HG03575 (cell line): ENCODE measurements around the gene TBC1D5.
"Not testable (repeated sequence)": the region's sequence is repeated elsewhere in the genome, so short reads cannot be mapped to it uniquely, and the experiment has no call there.

Experiments used
- ATAC-seq: cut with Tn5 transposase; IDR thresholded peaks from one replicate; pipeline ENCODE4 v1.9.1; 2021; ENCODE audit not compliant: unreplicated experiment, insufficient number of reproducible peaks, low FRiP score; ENCODE audit errors: extremely low read depth

TBC1D5 gene

DNA sequence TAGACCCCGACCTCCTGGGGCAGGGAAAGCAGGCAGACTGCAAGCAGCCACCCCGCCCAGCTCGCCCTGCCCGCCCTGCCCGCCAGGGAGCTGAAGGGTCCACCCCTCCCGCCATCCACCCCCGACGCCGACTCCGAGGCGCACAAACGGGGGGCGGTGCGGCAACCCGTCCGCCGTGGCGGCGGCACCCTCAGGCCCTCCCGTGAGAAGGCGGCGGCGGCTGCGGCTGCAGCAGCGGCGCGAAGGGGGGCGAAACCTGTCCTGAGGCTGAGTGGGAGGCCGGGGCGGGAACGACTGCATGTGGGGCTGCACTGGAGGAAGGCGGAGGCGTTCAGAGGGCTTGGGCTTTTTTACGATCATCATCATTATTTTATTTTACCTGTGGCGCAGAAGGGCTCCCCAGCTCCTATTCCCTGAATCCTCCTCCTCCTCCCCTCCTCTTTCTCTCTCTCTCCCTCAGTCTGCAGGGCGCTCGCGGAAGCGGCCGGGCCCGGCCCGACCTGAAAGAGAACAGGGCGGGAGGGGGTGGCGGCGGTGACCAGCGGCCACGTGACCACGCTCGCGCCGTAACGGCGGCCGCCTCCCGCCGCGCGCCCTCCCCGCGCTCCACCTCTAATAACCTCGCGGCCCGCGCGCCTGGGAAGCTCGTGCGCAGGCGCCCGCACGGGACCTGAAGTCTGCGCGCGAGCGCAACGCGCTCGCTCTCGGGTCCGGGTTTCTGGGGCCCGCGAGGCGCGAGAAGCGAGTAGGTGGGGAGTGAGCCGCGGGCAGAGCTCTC is at the start of gene TBC1D5:
TBC1D5 (minus strand) TSS at position 530 of the 778 bp plus-strand sequence. CDS start 234,061 bp downstream, outside the sequence.
- peak; percentile 33 for ATAC-seq

DNA sequence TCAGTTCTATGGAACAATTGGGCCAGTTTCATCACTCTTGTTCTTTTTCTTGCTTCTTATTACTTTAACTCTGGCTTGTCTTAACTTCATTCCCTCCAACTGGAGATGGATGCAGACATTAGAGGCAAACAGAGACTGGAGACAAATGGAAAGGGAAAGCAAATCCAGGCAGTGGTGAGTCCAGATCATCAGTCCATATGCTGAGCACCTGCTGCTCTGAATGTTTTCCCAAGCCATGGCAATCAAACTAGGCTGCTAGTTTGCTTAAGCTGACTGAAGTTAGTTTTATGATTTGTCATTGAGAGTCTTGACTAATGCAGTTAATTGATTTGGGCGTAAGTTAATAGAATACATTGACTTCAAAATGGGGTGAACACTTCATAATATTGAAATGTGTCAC is 41.0 kb upstream of the TBC1D5 start:
- ATAC-seq: no peak

DNA sequence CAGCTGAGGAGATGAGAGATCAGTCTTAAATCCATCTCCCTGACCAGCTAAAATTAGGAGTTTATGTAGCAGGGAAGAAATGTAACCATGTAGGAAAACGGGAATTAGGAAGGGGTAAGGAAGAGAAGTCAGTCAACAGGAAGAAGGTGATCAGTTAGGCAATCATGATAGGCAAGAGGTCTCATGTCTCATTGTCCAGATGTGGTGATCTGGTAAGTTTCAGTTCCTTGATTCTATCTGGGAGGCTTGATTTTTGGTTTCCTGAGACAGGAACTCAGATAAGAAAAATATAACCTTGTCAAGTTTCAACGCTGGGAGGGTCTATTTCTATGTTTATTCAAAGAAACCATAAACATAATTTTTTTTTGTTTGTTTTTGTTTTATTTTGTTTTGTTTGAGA is 40.3 kb upstream of the TBC1D5 start:
- ATAC-seq: no peak

DNA sequence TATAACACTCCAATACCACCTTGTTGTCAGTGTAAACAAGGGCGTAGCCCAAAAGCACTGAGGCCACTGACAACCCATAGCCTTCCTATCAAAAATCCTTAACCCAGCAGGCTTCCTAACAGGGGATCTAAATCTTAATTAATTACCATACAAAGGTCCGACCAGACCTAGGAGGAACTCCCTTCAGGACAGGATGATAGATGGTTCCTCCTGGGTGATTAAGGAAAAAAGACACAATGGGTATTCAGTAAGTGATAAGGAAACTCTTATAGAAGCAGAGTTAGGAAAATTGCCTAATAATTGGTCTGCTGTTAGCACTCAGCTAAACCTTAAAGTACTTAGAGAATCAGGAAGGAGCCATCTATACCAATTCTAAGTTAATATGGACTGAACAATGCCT is 37.9 kb upstream of the TBC1D5 start:
- ATAC-seq: not testable (repeated sequence)

DNA sequence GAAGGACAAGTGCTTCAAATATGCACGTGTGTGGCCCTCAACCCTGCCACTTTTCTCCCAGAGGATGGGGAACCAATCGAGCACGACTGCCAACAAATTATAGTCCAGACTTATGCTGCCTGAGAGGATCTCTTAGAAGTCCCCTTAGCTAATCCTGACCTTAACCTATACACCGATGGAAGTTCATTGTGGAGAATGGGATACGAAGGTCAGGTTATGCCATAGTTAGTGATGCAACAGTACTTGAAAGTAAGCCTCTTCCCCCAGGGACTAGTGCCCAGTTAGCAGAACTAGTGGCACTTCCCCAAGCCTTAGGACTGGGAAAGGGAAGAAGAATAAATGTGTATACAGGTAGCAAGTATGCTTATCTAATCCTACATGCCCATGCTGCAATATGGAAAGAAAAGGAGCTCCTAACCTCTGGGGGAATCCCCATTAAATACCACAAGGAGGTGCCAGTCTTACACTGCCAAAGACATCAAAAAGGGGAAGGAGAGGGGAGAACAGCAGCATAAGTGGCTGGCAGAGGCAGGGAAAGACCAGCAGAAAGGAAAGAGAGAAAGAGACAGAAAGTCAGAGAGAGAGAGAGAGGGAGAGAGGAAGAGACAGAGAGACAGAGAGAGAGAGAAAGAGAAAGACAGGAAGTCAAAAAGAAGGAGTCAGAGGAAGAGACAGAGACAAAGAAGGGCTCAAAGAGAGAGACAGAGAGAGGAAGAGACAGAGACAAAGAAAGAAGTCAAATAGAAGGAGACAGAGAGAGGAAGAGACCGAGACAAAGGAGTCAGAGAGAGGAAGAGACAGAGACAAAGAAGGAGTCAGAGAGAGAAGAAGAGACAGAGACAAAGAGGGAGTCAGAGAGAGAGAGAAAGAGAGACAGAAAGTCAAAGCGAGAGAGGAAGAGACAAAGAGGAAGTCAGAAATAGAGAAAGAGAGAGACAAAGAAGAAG is 37.1 kb upstream of the TBC1D5 start:
- ATAC-seq: not testable (repeated sequence)

DNA sequence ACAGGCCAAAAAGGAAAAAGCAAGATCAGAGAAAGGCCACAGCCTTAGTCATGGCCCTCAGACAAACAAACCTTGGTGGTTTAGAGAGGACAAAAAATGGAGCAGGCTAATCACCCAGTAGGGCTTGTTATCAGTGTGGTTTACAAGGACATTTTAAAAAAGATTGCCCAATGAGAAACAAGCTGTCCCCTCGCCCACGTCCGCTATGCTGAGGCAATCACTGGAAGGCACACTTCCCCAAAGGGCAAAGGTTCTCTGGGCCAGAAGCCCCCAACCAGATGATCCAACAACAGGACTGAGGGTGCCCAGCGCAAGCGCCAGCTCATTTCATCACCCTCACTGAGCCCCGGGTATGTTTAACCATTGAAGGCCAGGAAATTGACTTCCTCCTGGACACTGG is 34.9 kb upstream of the TBC1D5 start:
- ATAC-seq: not testable (repeated sequence)

DNA sequence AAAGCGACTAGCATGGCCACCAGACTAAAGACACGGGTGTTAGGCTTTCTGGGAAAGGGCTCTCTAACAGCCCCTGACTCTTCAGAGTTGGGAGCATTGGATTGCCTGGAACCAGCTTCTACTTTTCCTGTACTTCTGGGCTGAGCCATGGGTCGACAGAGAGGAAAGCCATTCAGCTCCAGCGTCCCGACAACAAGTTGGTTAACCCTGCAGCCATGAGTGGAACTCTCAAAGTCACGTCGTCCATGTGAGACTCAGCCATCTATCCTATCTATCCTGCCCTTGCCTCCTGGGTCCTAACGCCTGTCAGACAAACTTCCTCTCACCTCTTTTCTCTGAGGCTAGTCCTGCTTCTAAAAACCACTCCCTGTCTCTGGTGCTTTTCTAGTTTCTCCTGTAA is 32.6 kb upstream of the TBC1D5 start:
- no peak for ATAC-seq

DNA sequence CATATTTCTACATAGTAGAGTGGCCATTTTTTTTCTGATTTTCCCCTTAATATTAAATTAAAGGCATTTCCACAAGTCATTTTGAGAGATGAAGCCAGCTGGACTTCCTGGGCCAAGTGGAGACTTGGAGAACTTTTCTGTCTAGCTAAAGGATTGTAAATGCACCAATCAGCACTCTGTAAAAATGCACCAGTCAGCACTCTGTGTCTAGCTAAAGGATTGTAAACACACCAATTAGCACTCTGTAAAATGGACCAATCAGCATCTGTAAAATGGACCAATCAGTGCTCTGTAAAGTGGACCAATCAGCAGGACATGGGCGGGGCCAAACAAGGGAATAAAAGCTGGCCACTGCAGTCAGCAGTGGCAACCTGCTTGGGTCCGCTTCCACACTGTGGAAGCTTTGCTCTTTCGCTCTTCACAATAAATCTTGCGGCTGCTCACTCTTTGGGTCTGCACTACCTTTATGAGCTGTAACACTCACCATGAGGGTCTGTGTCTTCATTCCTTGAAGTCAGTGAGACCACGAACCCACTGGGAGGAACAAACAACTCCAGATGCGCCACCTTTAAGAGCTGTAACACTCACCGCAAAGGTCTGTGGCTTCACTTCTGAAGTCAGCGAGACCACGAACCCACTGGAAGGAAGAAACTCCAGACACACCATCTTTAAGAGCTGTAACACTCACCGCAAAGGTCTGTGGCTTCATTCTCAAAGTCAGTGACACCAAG is 31.9 kb upstream of the TBC1D5 start:
- ATAC-seq: not testable (repeated sequence)

- ATAC-seq: no peak
Measured at GRCh38 chr3:17772556-17772955, 30.1 kb upstream of the TBC1D5 start.

- no peak for ATAC-seq
Measured at GRCh38 chr3:17771177-17772017, 29.0 kb upstream of the TBC1D5 start.

DNA sequence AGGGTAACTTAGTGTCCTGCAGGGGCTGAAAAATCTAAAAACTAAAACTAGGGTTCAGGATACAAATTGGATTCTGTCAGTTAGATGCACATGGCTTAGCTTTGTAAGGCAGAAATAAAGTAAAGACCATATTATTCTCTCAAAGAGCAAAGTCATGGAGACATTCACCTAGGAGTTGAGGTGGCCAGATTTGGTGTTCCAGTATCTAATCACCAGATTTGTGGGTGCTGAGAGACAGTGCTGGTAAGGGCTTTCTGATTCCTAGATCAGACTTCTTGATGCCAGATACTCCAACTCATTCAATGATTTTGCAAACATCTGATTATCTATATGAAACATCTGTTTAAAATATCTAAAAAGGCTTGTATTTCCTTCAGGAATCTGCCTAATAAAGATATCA is 28.3 kb upstream of the TBC1D5 start:
- no peak for ATAC-seq

DNA sequence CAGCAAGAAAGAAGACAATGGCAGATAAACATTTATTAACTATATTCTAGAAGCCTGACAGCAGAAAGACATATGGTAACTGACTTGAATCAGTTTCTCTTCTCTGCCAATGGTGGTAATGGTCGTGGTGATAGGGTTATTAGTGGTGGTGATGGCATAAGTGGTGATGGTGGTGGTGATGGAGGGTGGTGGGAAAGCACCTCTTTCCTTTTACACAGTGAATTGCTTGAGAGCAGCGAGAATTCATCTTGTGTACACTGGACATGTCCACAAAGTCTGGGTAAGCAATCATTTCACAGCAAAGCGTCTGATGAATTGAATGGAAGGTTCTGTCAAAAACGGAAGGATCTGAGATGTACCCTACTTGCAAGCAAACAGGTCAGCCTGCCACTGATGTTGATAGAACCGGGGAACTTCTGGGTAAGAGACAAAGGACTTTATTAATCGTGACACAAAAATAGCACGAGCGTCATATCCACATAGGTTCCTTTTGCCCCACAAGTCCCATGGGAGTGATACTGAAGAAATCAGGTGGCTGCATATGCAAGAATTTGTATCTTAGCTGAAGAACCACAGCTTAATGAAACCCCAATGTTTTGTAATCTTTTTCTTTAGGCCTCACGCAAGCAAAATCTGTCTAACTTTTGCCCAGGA is 23.5 kb upstream of the TBC1D5 start:
- peak; percentile 81 for ATAC-seq

- no peak for ATAC-seq
Measured at GRCh38 chr3:17761563-17761962, 19.1 kb upstream of the TBC1D5 start.

GRCh38 chr3:17759901-17760300 is 17.5 kb upstream of the TBC1D5 start:
- no peak for ATAC-seq

DNA sequence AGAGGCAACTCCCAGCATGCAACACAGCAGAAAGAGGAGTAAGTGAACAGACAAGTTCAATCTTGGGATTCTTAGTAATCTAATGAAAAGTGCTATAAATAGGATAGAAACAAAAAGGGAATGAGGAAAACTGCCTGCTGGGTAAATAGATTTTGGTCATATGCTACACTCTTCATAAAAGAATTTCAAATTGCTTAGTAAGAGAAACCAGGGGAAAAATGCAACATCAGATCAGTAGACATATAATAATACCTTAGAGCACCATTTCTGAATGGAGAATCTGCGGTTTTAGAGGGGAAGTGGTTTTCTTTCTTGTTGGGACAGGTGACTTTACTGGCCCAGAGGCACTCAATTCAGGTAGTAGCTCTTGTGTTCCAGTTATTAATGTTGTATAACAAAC is 13.4 kb upstream of the TBC1D5 start:
- no peak for ATAC-seq

DNA sequence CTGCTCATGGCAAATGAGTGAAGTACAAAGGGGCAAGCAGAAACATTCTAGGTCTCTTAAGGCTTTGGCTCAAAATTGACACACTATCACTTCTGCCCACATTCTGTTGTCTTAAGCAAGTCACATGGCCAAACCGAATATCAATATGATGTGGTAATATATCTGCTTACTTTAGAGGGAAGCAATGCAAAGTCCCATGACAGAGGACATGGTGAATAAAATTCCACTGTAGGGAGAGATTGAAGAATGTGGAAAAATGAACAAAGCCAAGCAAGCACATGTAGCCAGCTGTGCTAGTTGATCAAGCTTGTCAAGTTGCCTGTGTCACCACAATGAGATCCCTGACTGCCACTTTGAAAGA is 11.2 kb upstream of the TBC1D5 start:
- no peak for ATAC-seq

DNA sequence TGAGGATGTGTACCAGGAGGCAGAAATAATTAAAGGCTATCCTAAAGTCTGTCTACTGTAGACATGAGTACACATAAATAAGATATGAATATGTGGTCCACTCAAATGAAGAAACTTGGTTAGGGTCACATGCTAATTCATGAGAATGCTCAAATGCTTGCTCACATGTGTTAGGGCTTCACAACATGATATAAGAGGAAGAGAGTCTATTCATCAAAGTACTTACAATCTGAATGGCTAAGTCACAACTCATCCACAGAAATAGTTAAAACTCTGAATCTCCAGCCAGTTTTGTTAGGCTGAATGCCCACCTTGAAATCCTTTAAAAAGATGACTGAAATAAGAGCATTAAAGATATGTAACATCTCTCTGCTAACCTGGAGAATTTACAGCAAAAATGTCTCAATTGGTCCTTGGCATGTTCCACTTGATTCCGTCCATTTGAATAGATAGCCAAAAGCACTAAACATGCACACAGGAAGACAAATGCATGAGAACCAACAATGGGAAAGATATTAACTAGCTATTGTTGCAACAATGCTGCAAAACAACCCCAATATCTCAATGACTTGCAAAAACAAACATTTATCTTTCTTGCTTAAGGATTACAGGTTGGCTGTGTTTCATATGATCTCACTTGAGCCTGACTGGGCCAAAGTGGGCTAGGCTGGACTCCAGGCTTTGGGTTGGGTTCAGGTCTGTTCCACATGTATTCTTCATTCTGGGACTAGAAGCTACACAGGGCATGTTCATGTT is 10.6 kb upstream of the TBC1D5 start:
- no peak for ATAC-seq
